GM12864 (cell line): ENCODE results near the gene AMZ1.

Experiments
- DNase-seq: peaks from one replicate; pipeline ENCODE4 v3.0.0-alpha.2; 2011; ENCODE audit warnings: low read depth
- H3K4me3 ChIP-seq: 2 replicates; pipeline ENCODE4 v1.5.1; 2011; ENCODE audit warnings: mild to moderate bottlenecking, low read depth, low read length, control low read depth
- CTCF ChIP-seq: IDR thresholded peaks from 2 replicates; pipeline ENCODE4 v1.5.1; 2011; ENCODE audit warnings: low read depth, mild to moderate bottlenecking, moderate library complexity, low read length, control low read depth, inconsistent platforms; ENCODE audit errors: missing control alignments

Gene AMZ1

GRCh38 chr7:2710901-2711551 lies 23.0 kb downstream of the AMZ1 start:
- H3K4me3 ChIP-seq, result peak overlapping the region; percentile 51
- no peak for TF ChIP-seq CTCF
- peak; percentile 46 for DNase-seq

DNA sequence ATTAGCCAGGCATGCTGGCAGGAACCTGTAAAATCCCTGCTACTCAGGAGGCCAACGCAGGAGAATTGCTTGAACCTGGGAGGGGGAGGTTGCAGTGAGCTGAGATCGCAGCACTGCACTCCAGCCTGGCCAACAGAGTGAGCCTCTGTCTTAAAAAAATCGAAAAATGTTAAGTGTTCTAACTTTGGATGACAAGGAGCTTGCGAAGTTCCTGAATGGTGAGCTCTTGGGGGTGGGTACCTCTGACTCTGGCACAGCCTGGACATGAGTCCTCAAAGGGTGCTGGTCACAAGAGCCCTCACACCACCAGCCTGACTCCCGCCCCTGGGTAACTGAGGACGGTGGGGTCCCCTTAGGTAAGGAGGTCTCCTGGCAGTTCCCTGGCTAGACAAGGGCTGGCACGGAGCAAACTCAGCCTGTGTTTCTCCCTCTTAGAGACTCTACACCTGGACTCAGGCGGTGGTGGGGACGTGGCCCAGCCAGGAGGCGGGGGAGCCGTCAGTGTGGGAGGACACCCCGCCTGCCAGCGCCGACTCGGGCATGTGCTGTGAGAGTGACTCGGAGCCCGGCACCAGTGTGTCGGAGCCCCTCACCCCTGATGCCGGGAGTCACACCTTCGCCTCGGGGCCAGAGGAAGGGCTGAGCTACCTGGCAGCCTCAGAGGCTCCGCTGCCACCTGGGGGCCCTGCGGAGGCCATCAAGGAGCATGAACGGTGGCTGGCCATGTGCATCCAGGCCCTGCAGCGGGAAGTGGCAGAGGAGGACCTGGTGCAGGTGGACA lies 24.1 kb downstream of the AMZ1 start:
- no peak for TF ChIP-seq CTCF
- H3K4me3 ChIP-seq, result no peak overlapping the region
- no peak for DNase-seq

DNA sequence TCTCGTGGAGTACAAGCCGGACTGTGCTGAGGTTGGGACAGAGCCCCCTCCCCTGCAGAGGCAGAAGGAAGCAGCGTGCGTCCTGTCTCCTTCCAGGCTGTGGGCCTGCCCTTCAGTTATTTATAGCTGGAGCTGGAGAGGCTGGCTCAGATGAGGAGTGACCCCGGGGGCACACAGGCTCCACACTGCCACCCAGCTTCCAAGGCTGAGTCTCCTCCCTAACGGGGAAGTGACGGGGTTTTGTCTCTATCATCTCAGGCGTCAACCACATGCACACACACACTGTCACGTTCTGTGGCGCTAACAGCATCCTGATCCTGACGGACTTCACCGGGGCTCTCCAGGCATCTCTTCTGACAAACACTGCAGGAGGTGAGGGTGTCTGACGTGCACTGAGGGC lies 25.4 kb downstream of the AMZ1 start:
- no peak for DNase-seq
- H3K4me3 ChIP-seq, result no peak overlapping the region
- no peak for TF ChIP-seq CTCF

DNA sequence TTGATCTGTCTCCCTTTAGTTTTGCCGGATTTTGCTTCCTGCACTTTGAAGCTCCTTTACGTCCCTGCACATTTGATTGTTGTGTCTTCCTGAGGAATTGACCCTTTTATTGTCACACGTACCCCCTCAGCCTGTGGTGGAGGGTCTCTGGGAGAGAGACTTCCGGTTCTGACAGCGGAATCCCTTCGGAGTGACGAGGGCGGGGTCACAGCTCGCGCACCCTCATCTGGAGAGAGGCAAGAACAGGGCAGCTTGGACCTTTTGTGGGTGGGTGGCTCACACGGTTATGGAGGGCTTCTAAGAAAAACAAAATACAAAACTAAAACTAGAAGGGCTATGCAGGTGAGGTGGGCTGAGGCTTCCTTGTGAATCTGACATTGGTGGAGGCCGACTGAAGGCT lies 26.0 kb downstream of the AMZ1 start:
- TF ChIP-seq CTCF, result no peak
- H3K4me3 ChIP-seq, result no peak overlapping the region
- no peak for DNase-seq

GRCh38 chr7:2714636-2715035 lies 26.6 kb downstream of the AMZ1 start:
- no peak for DNase-seq
- no peak overlapping the region for H3K4me3 ChIP-seq
- no peak for TF ChIP-seq CTCF

GRCh38 chr7:2715341-2716231 lies 27.6 kb downstream of the AMZ1 start:
- TF ChIP-seq CTCF, result no peak
- no peak for DNase-seq

More at GRCh38 chr7:2715341-2716231, 27.6 kb downstream of the AMZ1 start:
- no peak overlapping the region for H3K4me3 ChIP-seq
